ENCODE results near the gene NAP1L4.

DNA sequence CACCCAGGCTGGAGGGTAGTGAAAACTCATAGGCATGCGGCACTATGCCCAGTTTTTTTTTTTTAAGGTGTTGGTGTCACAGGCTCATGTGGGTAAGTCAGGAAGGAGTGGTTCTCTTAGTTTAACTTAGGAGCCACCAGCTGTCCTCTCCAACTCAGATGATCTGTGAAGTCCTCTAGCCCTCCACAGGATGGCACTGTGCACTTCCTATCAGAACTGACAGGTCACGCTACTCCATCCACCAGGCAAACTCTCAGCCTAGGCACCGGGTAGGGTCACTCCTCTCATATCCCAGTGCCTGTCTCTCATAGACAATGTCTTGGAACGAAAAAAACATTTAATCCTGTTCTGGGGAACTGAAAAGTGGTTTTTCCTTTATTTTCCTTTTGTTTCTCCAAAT is 16.5 kb downstream of the NAP1L4 start:
- TF ChIP-seq, protein P1, sequence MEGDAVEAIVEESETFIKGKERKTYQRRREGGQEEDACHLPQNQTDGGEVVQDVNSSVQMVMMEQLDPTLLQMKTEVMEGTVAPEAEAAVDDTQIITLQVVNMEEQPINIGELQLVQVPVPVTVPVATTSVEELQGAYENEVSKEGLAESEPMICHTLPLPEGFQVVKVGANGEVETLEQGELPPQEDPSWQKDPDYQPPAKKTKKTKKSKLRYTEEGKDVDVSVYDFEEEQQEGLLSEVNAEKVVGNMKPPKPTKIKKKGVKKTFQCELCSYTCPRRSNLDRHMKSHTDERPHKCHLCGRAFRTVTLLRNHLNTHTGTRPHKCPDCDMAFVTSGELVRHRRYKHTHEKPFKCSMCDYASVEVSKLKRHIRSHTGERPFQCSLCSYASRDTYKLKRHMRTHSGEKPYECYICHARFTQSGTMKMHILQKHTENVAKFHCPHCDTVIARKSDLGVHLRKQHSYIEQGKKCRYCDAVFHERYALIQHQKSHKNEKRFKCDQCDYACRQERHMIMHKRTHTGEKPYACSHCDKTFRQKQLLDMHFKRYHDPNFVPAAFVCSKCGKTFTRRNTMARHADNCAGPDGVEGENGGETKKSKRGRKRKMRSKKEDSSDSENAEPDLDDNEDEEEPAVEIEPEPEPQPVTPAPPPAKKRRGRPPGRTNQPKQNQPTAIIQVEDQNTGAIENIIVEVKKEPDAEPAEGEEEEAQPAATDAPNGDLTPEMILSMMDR (conservative IDR thresholded peaks at IDR 0.05; ENCODE audit: low read depth, low read length) = peak; percentile 46
- TF ChIP-seq POLR2A (IDR thresholded peaks at IDR 0.05; ENCODE audit: low read depth, low read length) (no peak), SMC3 (IDR thresholded peaks at IDR 0.05; ENCODE audit: low read depth, low read length) (peak; percentile 41), MXI1 (IDR thresholded peaks at IDR 0.05; ENCODE audit: borderline replicate concordance, low read depth, low read length) (no peak), NFE2L2 (IDR thresholded peaks at IDR 0.05; ENCODE audit: low read depth, low read length) (no peak), RFX5 (IDR thresholded peaks at IDR 0.05; ENCODE audit: low read depth, low read length) (no peak), MAFK (IDR thresholded peaks at IDR 0.05; ENCODE audit: low read depth, low read length) (no peak), RAD21 (IDR thresholded peaks at IDR 0.05; ENCODE audit: low read length) (peak; percentile 50)

Data from IMR-90 (cell line).